ENCODE measurements around the gene CD44. TPM values are rescaled to one million over a fixed set of nuclear protein-coding genes. Genes with fewer than 3 reads are reported as not detected.

The CD44 gene
- total RNA-seq, 1 donor = 1,071 TPM

DNA sequence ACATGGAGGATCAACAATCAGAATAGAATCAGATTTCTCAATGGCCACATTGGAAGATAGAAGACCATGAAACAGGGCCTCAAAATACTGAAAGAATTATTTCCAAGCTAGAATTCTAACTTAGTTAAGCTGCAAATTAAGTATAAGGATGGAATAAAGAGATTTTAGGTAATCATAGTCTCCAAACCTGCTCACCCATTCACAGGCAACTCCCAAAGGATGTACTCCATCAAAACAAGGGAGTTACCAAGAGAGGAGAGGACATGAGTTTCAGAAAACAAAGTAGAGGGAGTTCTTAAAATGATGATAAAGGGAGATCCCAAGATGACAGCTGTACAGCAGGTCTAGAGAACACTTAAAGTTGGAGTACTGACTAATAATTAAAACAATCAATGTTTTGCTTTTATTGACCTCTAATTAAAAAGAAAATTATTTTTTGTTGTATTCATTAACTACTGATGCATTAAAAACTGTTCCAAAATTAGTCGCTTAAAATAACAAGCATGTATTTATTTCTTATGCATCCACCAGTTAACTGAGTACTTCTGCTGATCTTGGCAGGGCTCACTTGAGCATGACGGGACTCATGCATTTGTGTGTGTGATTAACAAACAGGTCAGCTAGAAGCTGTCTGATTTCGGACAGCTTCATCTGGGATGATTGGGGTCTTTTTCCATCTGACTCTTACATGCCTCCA, 95.6 kb downstream of the CD44 start:
- H3K27me3 ChIP-seq (ENCODE audit: insufficient read depth, low read length) = no peaks in the 10 kb centered on the region
- no peaks in the 10 kb centered on the region for H3K9me3 ChIP-seq (ENCODE audit: low read depth, low read length)
- H3K4me1 ChIP-seq (ENCODE audit: insufficient read depth, low read length) = peaks cover 31% of the 10 kb centered on the region
- H3K4me3 ChIP-seq (ENCODE audit: low read length) = no peak overlapping the region

DNA sequence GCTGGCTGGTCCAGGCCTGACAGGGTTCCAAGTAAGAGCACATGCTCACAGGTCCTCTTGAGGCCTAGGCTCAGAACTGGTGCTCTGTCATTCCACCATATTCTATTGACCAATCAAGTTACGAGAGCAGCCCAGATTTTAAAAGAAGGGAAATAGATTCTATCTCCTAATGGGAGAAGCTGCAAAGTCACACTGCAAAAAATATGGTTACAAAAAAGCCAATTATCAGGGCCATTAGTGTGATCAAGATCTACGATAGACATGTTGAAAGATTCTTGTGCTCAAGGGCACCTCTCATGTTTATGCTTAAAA, 96.1 kb downstream of the CD44 start:
- no peaks in the 10 kb centered on the region for H3K9me3 ChIP-seq (ENCODE audit: low read depth, low read length)
- peaks cover 31% of the 10 kb centered on the region for H3K4me1 ChIP-seq (ENCODE audit: insufficient read depth, low read length)
- no peak overlapping the region for H3K4me3 ChIP-seq (ENCODE audit: low read length)
- H3K27me3 ChIP-seq (ENCODE audit: insufficient read depth, low read length) = no peaks in the 10 kb centered on the region

DNA sequence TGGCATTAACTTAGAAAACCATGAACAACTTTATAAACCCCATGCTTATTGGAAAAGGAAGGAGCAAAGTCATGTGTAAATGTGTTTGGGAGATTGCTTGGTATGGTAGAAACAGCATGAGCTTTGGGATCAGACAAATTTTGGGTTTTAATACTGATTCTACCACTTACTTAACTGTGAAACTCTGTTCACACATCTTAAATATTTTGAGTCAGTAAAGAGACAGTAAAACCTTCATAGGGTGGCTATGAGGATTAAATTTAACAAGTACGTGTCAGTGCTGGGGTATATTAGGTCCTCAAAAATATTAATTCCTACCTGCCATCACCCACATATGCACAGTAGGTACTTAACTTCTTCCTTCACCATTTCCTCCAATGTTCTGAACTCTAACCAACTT, 96.5 kb downstream of the CD44 start:
- Histone ChIP-seq H3K4me1 (ENCODE audit: insufficient read depth, low read length) (peaks cover 31% of the 10 kb centered on the region), H3K4me3 (ENCODE audit: low read length) (no peak overlapping the region), H3K9me3 (ENCODE audit: low read depth, low read length) (no peaks in the 10 kb centered on the region), H3K27me3 (ENCODE audit: insufficient read depth, low read length) (no peaks in the 10 kb centered on the region)

DNA sequence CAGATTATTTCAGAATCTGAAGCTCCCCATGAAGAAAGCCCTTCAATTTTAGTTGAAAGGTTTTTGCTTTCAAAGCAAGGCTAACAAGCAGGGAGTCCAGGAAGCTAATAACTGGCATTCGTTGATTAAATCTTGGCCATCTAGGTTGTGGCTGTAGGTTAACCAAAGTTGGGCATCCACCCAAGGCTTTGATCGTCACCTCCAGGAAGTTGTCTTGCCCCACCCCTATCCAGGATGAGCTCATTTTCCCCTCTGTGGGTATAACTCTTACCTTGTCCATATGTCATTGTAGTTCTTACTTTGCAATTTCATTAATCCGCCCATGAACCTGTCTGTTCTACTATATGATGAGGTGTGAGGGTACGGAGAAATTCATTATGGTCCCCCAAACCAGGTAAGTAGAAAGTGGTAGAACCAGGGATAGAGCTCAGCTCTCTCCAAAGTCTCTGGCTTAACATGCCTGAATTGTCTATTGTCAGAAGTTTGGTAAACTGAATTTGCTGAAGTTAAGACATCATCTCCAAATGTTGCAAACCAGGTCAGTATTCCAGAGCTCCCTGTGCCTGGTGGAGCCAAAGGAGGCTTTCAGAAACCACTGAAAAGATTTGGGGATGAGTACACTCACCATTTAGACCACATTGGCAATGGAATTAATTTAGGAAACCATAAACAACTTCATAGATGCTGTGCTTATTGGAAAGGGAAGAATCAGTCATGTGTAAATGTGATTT, 97.1 kb downstream of the CD44 start:
- Histone ChIP-seq H3K4me1 (ENCODE audit: insufficient read depth, low read length) (peaks cover 31% of the 10 kb centered on the region), H3K4me3 (ENCODE audit: low read length) (no peak overlapping the region), H3K9me3 (ENCODE audit: low read depth, low read length) (no peaks in the 10 kb centered on the region), H3K27me3 (ENCODE audit: insufficient read depth, low read length) (no peaks in the 10 kb centered on the region)

DNA sequence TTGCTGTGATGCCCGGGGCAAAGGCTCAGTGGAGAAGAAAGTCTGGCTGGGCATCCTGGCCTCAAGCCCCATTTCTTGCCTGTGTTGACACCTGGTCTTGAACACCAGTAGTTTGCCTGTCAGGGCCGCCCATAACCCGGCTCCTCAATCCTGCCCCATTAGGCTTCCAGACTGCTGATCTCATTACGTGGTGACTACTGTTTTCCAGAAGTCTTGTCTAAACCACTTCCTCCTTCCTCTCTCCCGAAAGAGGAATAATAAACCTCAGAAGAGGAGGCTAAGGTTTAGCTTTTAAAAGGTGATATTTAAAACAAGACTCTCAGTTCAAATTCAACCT, 97.7 kb downstream of the CD44 start:
- no peak overlapping the region for H3K4me3 ChIP-seq (ENCODE audit: low read length)

DNA sequence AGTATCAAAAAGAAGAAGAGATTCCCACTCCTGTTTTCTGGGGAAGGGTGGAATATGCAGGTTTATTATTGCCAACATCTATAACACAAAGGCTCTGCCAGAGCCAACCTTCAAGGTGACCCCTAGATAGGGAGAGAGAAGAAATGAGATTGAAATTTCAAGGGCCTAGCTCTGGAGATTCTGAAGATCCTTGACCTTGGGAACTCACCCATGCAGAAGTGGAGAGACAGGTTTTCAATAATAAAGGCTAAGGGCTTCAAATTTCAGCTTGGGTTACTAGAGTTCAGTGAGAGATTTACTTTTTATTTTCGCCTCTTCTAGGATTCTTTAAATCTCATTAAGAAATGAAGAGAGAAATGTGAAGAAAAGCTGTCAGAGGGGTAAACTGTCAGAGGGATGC, 98.4 kb downstream of the CD44 start:
- Histone ChIP-seq H3K9me3 (ENCODE audit: low read depth, low read length) (no peaks in the 10 kb centered on the region), H3K27me3 (ENCODE audit: insufficient read depth, low read length) (no peaks in the 10 kb centered on the region), H3K4me3 (ENCODE audit: low read length) (no peak overlapping the region), H3K4me1 (ENCODE audit: insufficient read depth, low read length) (peaks cover 31% of the 10 kb centered on the region)

More for the DNA sequence above, 97.7 kb downstream of the CD44 start:
- peaks cover 31% of the 10 kb centered on the region for H3K4me1 ChIP-seq (ENCODE audit: insufficient read depth, low read length)
- no peaks in the 10 kb centered on the region for H3K9me3 ChIP-seq (ENCODE audit: low read depth, low read length)
- H3K27me3 ChIP-seq (ENCODE audit: insufficient read depth, low read length) = no peaks in the 10 kb centered on the region

DNA sequence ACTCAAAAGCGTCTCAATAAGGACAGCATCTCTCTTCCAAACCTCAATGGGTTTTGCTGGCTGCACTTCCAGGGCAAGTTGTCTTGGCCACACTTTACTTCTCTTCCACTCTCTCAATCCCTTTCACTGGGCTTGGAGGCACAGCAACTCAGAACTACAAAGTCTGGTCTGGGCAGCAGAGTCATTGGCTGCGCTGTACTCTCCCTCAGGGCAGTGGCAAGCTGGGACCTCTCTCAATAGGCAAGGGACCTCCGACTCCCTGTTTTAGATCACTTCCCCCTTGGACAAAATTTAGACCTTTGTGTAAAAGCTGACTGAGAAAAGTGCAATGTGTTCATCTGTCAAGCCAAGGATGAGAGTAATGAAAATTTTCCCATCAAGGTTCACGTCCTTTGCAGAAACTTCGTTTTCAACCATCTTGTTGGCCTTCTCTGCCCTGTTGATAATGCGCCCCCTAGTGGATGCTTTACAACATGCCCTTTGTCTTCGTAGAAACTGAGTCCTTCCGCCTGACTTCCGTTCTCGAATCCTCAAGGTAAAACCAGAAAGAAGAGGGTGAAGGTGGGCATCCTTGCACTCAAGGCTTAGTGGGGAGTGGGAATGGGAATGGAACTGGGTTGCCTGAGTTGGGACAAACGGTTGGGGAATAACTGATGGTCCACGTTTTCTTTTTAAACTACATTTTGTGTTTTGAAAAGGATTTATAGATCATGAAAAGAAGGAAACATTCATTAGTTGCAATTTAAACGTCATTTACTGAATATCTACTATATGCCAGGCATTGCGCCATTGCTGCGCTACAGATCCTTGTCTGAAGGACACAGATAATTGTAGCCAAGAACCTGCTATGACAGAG, 99.1 kb downstream of the CD44 start:
- H3K4me3 ChIP-seq (ENCODE audit: low read length) = no peak overlapping the region
- no peaks in the 10 kb centered on the region for H3K27me3 ChIP-seq (ENCODE audit: insufficient read depth, low read length)
- H3K9me3 ChIP-seq (ENCODE audit: low read depth, low read length) = no peaks in the 10 kb centered on the region
- peaks cover 32% of the 10 kb centered on the region for H3K4me1 ChIP-seq (ENCODE audit: insufficient read depth, low read length)

DNA sequence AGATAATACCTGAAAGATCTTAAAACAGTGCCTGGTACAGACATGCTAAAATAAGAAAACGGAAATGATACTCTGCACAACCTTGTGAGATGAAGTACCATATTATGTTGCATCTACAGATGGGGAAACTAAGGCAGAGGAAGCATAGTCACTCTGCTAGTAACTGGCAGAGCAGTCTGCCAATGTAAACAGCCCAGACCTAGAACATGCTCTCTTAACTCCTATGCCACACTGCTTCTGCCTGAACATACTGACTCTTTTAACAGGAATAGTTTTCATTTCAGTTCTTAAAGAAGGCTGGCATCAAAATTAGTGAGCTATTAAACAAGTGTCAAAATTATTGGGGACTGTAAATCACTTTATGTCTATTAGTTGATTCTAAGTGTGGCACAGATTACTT, 99.9 kb downstream of the CD44 start:
- no peaks in the 10 kb centered on the region for H3K9me3 ChIP-seq (ENCODE audit: low read depth, low read length)
- H3K27me3 ChIP-seq (ENCODE audit: insufficient read depth, low read length) = no peaks in the 10 kb centered on the region
- no peak overlapping the region for H3K4me3 ChIP-seq (ENCODE audit: low read length)
- peaks cover 39% of the 10 kb centered on the region for H3K4me1 ChIP-seq (ENCODE audit: insufficient read depth, low read length)

DNA sequence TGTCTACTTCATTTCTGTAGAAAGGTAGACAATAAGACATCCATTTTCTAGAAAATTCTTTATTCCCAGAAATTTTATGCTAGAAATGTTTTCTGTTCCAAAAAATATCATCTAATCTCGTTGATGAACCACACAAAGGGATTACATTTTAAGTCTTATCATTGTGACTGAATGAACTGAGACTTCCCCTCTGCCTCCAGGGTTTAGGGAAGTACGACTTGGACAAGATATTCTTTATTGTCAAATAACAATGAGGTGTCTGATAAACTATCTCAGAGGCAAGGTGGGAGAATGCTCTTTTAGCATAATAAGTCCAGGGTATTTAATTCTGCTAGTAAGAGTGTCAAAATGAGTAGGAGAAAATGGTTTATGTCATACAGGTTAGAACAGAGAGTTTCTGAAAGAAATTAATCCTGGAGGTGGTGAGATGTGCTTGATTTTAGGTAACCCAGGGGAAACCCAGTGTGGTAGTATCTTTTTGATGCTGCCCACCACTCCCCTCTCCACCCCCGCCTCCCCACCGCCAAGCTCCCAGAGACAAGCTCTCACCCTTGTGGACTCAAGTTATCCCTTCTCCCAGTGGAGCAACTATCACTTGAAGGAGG, 100.6 kb downstream of the CD44 start:
- Histone ChIP-seq H3K9me3 (ENCODE audit: low read depth, low read length) (no peaks in the 10 kb centered on the region), H3K4me1 (ENCODE audit: insufficient read depth, low read length) (peaks cover 39% of the 10 kb centered on the region)

DNA sequence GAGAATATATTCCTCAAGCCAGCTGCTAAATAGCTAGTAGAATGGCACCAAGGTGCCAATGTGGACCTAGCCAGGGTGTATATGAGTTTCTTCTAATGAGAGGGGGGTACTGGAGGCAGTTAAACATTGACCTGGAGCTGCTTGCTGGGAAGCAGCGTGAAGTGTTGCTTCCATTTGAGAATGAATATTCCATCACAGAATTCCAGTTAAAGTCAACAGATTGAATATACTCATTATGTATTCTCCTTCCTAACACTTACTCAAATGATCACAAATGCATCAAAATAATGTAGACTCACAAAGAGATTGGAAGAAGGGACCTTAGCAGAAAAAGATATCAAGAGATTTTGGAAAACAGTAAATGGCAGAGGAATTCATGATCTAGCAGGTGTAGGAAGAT, 102.1 kb downstream of the CD44 start:
- Histone ChIP-seq H3K4me3 (ENCODE audit: low read length) (no peak overlapping the region), H3K9me3 (ENCODE audit: low read depth, low read length) (no peaks in the 10 kb centered on the region), H3K4me1 (ENCODE audit: insufficient read depth, low read length) (peaks cover 33% of the 10 kb centered on the region), H3K27me3 (ENCODE audit: insufficient read depth, low read length) (no peaks in the 10 kb centered on the region)

More for the DNA sequence above, 100.6 kb downstream of the CD44 start:
- no peaks in the 10 kb centered on the region for H3K27me3 ChIP-seq (ENCODE audit: insufficient read depth, low read length)
- H3K4me3 ChIP-seq (ENCODE audit: low read length) = no peak overlapping the region

DNA sequence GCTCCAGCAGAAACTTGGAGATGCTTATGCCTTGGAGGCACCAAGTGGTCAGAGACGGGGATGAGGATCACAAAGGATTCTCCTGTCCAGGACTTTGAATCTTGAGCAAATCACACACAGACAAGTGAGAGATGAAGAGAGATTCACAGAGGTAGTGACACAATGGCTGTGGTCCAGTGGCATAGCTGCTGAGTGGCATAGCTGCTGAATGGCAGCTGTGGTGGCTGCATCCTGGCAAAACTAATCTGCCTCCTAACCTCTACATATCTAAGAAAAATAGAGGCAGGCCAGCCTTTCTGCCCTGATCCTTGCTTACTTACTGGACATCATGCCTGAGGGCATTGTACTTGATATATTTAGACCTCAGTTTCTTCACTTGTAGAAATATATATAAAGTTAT, 102.6 kb downstream of the CD44 start:
- no peak overlapping the region for H3K4me3 ChIP-seq (ENCODE audit: low read length)
- H3K4me1 ChIP-seq (ENCODE audit: insufficient read depth, low read length) = peaks cover 31% of the 10 kb centered on the region
- no peaks in the 10 kb centered on the region for H3K9me3 ChIP-seq (ENCODE audit: low read depth, low read length)
- H3K27me3 ChIP-seq (ENCODE audit: insufficient read depth, low read length) = no peaks in the 10 kb centered on the region

DNA sequence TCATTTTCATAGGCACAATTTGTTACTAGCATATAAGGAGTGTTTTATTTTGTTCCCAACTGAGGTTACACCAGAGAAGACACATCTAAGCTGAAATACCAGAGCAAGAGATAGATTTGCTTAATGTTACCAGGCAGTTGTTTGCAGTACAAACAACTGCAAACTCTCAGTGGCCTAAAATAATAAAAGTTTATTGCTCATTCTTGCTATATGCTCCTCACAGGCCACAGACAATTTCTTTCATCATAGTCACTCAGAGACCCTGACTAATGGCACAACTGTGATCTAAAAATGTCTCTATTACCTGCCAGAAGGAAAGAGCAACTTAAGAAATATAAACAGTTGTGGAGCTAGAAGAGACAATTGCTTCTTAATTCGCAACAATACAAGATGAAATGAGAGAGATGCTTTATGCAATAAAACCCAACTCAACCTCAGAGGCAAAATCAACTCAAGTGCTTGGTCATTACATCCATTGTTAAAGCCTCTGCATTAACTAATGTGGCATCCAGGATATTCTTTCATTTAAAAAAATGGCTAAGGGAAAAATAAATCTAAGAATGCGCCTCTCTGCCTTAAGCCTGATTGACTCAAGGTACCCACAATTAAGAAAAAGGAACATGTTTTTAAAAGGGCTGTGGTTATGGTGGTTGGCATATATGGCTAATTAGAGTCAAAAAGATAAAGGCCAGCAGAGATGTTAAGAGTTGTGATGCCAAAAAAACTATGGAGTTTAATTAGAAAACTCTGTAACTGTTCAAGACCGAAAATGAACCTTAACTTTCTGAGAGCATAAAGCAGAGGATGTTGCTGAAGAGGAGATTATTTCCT, 103.7 kb downstream of the CD44 start:
- Histone ChIP-seq H3K9me3 (ENCODE audit: low read depth, low read length) (no peaks in the 10 kb centered on the region), H3K4me1 (ENCODE audit: insufficient read depth, low read length) (peaks cover 25% of the 10 kb centered on the region), H3K27me3 (ENCODE audit: insufficient read depth, low read length) (no peaks in the 10 kb centered on the region), H3K4me3 (ENCODE audit: low read length) (no peak overlapping the region)

DNA sequence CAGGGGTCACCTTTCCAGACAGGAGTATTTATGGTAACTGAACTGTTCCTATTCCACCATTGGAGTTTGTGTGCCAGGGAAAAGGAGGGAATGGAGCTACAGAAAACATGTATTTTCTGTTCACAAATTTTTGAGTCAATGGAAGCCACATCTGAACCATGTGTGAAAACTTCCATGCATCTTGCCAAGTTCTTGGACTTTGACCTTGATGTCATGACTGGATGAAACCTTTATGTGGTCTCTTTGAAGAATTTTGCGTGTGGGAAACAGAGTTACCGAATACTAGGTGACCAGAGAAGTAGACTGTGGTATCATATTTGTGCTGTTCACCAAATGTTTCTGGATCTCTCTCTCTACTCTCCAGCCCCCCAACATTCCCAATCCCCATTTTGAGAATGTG, 104.8 kb downstream of the CD44 start:
- H3K9me3 ChIP-seq (ENCODE audit: low read depth, low read length) = peaks cover 6% of the 10 kb centered on the region
- H3K4me3 ChIP-seq (ENCODE audit: low read length) = no peak overlapping the region
- H3K27me3 ChIP-seq (ENCODE audit: insufficient read depth, low read length) = no peaks in the 10 kb centered on the region
- peaks cover 24% of the 10 kb centered on the region for H3K4me1 ChIP-seq (ENCODE audit: insufficient read depth, low read length)

DNA sequence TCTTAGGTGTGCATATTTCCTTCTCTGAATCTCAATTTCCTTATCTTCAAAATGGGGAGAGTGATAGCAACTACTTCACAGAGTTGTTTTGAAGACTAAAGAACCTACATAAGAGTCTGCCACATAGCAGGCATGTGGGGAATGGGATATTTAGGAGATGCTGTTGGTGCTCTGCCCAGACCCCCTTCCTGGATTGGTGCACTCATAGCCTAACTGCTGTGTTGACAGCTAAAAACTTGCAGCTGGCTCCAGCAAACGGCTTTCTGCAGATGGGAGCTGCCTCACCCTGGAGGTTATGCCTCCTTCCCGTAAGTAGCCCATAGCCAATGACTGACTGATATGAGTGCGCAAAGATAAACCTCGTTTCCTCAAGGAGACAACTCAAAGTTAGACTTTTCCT, 106.1 kb downstream of the CD44 start:
- Histone ChIP-seq H3K9me3 (ENCODE audit: low read depth, low read length) (peaks cover 7% of the 10 kb centered on the region), H3K4me3 (ENCODE audit: low read length) (no peak overlapping the region), H3K4me1 (ENCODE audit: insufficient read depth, low read length) (peaks cover 21% of the 10 kb centered on the region)

More for the DNA sequence above, 106.1 kb downstream of the CD44 start:
- no peaks in the 10 kb centered on the region for H3K27me3 ChIP-seq (ENCODE audit: insufficient read depth, low read length)
